ENCODE results near the gene PXMP2. TPM values are rescaled to one million over a fixed set of nuclear protein-coding genes. Genes with fewer than 3 reads are reported as not detected.

Gene PXMP2
- total and polyA plus RNA-seq, 2 of the 8 experiments (the other 6 are each of a cell fraction or from before 2014, with no cell fraction given) = 13.8 to 15.1 TPM

DNA sequence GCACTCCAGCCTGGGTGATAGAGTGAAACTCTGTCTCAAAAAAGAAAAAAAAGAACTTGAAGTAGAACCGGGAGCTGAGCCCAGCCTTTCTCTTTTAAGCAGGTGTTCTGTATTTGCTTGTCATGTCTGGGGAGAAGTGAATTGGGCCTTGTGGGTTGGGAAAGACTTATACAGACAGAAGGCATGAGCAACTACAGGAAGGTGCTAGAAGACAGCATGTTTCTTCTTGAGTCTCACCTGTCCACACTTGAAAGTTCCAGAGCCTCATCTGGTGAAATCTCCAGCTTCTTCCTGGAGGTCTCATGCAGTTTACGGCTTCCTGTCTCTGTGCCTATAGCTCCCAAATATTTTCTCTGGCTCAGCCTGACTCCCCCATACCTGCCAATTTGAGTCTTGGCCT lies 25.7 kb downstream of the PXMP2 start (continued):
- TF ChIP-seq, protein P1, sequence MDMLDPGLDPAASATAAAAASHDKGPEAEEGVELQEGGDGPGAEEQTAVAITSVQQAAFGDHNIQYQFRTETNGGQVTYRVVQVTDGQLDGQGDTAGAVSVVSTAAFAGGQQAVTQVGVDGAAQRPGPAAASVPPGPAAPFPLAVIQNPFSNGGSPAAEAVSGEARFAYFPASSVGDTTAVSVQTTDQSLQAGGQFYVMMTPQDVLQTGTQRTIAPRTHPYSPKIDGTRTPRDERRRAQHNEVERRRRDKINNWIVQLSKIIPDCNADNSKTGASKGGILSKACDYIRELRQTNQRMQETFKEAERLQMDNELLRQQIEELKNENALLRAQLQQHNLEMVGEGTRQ (IDR thresholded peaks at IDR 0.05; ENCODE audit: low read length) = no peak
- TF ChIP-seq CBX8 (IDR thresholded peaks at IDR 0.05; ENCODE audit: borderline replicate concordance, low read depth, low read length) (no peak), EZH2 (IDR thresholded peaks at IDR 0.05; ENCODE audit: low read depth, low read length, severe bottlenecking) (no peak), TBP (IDR thresholded peaks at IDR 0.05; ENCODE audit: low read depth, low read length) (no peak), GABPA (IDR thresholded peaks at IDR 0.05; ENCODE audit: borderline replicate concordance, insufficient read depth, low read length) (no peak), SUZ12 (IDR thresholded peaks at IDR 0.05; ENCODE audit: low read length) (no peak)
